ENCODE data around the gene TTC34. TPM values are rescaled to one million over a fixed set of nuclear protein-coding genes. Genes with fewer than 3 reads are reported as not detected.

Gene TTC34
- total RNA-seq, 4 donors from 2014 or later = 0.27 to 0.62 (median 0.58) TPM; not detected in 1

DNA sequence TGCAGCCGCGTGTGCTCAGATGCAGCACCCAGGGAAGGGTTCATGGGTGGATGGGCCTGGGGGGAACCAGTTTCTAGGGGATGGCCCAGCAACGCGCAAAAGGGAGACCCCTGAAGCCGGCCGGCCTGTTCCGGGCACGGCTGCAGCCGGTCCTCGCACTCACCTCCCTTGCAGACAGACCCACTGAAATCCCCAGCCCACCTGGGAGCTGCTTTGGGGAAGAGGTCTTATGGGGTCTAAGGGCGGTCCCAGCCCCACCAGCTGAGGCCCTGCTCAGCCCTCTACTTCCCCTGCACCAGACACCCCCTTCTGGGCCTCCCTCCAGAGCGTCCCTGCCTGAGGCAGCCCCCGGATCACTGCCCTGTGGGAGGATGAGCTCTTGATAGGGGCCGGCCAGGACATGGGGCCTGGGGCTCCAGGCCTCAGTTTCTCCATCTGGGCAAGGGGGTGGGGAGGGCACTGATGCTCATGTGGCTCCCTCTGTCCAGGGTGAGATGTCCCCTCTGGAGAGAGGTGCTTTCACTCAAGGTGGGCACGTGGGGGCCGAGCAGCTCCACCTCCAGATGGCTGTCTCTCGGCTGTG, 20.0 kb upstream of the TTC34 start:
- Histone ChIP-seq H3K36me3 (no peaks in the 10 kb centered on the region), H3K27me3 (peaks cover 89% of the 10 kb centered on the region)
- ATAC-seq = no peak

GRCh38 chr1:2820731-2821372, 19.4 kb upstream of the TTC34 start:
- Histone ChIP-seq H3K9me3 (no peaks in the 10 kb centered on the region), H3K4me3 (no peak overlapping the region), H3K4me1 (peaks cover 0 to 6% (median 0%) of the 10 kb centered on the region in 3 donors), H3K36me3 (no peaks in the 10 kb centered on the region), H3K27ac (no peak overlapping the region), H3K27me3 (peaks cover 84% of the 10 kb centered on the region)
- WGBS, 2 donors (ENCODE audit: low coverage in 1 of 2) = 47% methylated on average over 3 of the region's 11 CpGs; no CpG with 5 or more reads in 1 of the 2 donors
- TF ChIP-seq EP300 (IDR thresholded peaks at IDR 0.05) (no peak), CTCF (IDR thresholded peaks at IDR 0.05) (no peak), POLR2AphosphoS5 (IDR thresholded peaks at IDR 0.05) (no peak), POLR2A (IDR thresholded peaks at IDR 0.05) (no peak)
- ATAC-seq = no peak

More for the DNA sequence above, 20.0 kb upstream of the TTC34 start:
- WGBS, 2 donors (ENCODE audit: low coverage in 1 of 2) = 33% methylated on average over 1 of the region's 17 CpGs; no CpG with 5 or more reads in 1 of the 2 donors
- TF ChIP-seq POLR2A (IDR thresholded peaks at IDR 0.05) = no peak
- no peak for TF ChIP-seq POLR2AphosphoS5 (IDR thresholded peaks at IDR 0.05)
- TF ChIP-seq EP300 (IDR thresholded peaks at IDR 0.05) = no peak
- Histone ChIP-seq H3K4me3 (no peak overlapping the region), H3K4me1 (peaks cover 0 to 6% (median 0%) of the 10 kb centered on the region in 3 donors), H3K27ac (no peak overlapping the region), H3K9me3 (peaks cover 0 to 3% (median 0%) of the 10 kb centered on the region in 3 donors)

- TF ChIP-seq EP300 (IDR thresholded peaks at IDR 0.05) (no peak), CTCF (IDR thresholded peaks at IDR 0.05) (no peak), POLR2A (IDR thresholded peaks at IDR 0.05) (no peak), POLR2AphosphoS5 (IDR thresholded peaks at IDR 0.05) (no peak)
- no peak overlapping the region for H3K27ac ChIP-seq
- peaks cover 0 to 6% (median 0%) of the 10 kb centered on the region in 3 donors for H3K4me1 ChIP-seq
- 90 to 94% methylated on average over 11 to 17 of the region's 31 CpGs for WGBS, 2 donors (ENCODE audit: low coverage in 1 of 2)
- no peaks in the 10 kb centered on the region for H3K36me3 ChIP-seq
- H3K27me3 ChIP-seq = peaks cover 83% of the 10 kb centered on the region
- no peak overlapping the region for H3K4me3 ChIP-seq
- H3K9me3 ChIP-seq = no peaks in the 10 kb centered on the region
- ATAC-seq = no peak
Measured at GRCh38 chr1:2819831-2820730, 18.6 kb upstream of the TTC34 start.

DNA sequence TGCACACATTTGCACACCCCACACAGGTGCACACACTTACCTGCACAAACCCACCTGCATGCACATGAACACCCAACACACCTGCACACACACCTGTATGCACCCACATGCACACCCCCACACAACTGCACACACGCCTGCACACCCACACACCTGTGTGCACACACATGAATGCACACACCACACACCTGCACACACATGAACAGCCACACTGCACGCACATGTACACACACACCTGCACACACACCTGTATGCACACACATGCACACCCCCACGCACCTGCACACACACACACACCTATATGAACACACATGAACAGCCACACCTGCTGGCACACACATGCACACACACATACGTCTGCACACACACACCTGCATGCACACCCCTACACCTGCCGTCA, 17.9 kb upstream of the TTC34 start:
- Histone ChIP-seq H3K9me3 (no peaks in the 10 kb centered on the region), H3K4me1 (peaks cover 0 to 6% (median 0%) of the 10 kb centered on the region in 3 donors), H3K27ac (no peak overlapping the region), H3K36me3 (no peaks in the 10 kb centered on the region), H3K27me3 (peaks cover 83% of the 10 kb centered on the region), H3K4me3 (no peak overlapping the region)
- TF ChIP-seq EP300 (IDR thresholded peaks at IDR 0.05) = no peak
- no peak for TF ChIP-seq CTCF (IDR thresholded peaks at IDR 0.05)
- no peak for TF ChIP-seq POLR2AphosphoS5 (IDR thresholded peaks at IDR 0.05)
- TF ChIP-seq POLR2A (IDR thresholded peaks at IDR 0.05) = no peak
- ATAC-seq = no peak
- WGBS, 2 donors (ENCODE audit: low coverage in 1 of 2) = 77 to 90% methylated on average over 2 to 3 of the region's 5 CpGs

All from gastroesophageal sphincter (tissue), 4 donors.